IMR-90 (cell line): Measurements from ENCODE around the gene FOXO4.

ENCODE experiments used
- CTCF ChIP-seq: conservative IDR thresholded peaks from 2 replicates; pipeline ENCODE4 v1.5.1; 2012; ENCODE audit warnings: mild to moderate bottlenecking, low read depth, low read length, improper control_type of control experiment
- MXI1 ChIP-seq: IDR thresholded peaks from 2 replicates; pipeline ENCODE4 v1.6.1; 2012; ENCODE audit warnings: low read depth, mild to moderate bottlenecking, low read length, moderate library complexity, borderline replicate concordance
- POLR2A ChIP-seq: IDR thresholded peaks from 2 replicates; pipeline ENCODE4 v1.6.1; 2012; ENCODE audit warnings: mild to moderate bottlenecking, low read depth, low read length
- RCOR1 ChIP-seq: IDR thresholded peaks from 2 replicates; pipeline ENCODE4 v1.6.1; 2012; ENCODE audit warnings: mild to moderate bottlenecking, low read length, improper control_type of control experiment; ENCODE audit not compliant: insufficient replicate concordance

GRCh38 chrX:71082124-71082647, 13.5 kb upstream of the FOXO4 start:
- TF ChIP-seq POLR2A (no peak), MXI1 (no peak), RCOR1 (no peak), CTCF (no peak)
